Measurements from ENCODE around the gene MPPED2. TPM values are rescaled to one million over a fixed set of nuclear protein-coding genes. Genes with fewer than 3 reads are reported as not detected.

Gene MPPED2
- total and polyA plus RNA-seq, 2 of the 13 experiments (the other 11 are each of a cell fraction or from before 2014, with no cell fraction given) = not detected

- H3K9ac ChIP-seq (ENCODE audit: insufficient read depth, low read depth, low read length) = no peak overlapping the region
- no peak for DNase-seq (ENCODE audit: low spot score)
- intact Hi-C loops (cut with micrococcal nuclease; ENCODE audit: unreplicated experiment) (no loop called here), in situ Hi-C loops (cut with HindIII; ENCODE audit: extremely low pct_ligation_motif_present, low pct_unique_long_range_greater_than_20kb) (no loop called here)
- H4K20me1 ChIP-seq (ENCODE audit: insufficient read depth, low read length) = no peaks in the 10 kb centered on the region
- H3K4me2 ChIP-seq (ENCODE audit: low read depth, low read length) = no peak overlapping the region
- no TSS peak for BruUV-seq (replicated peaks)
- ATAC-seq = no peak
- ChIA-PET POLR2A (no interaction called here), CTCF (ENCODE audit: low intra/inter-chr PET ratio, low total read pairs) (no interaction called here)
- H3K27ac ChIP-seq (ENCODE audit: extremely low read length, insufficient read depth, low read length) = no peak overlapping the region
- no peaks in the 10 kb centered on the region for H3K4me1 ChIP-seq (ENCODE audit: insufficient read depth, low read length)
- 0% methylated on average over 3 of the region's 3 CpGs for WGBS (ENCODE audit: low lambda C conversion rate)
- no peak for FAIRE-seq
- no peaks in the 10 kb centered on the region for H3K36me3 ChIP-seq (replicated peaks in 1 of 2; ENCODE audit: control insufficient read depth in 1 of 2, insufficient read depth in 2 of 2, low read length in 2 of 2)
- no peak overlapping the region for H3K4me3 ChIP-seq (replicated peaks in 1 of 3; ENCODE audit: insufficient read depth in 1 of 3, low read depth in 2 of 3, low read length in 3 of 3)
- H2AFZ ChIP-seq (ENCODE audit: low read length) = no peak overlapping the region
- H3K9me3 ChIP-seq (ENCODE audit: low read length) = no peaks in the 10 kb centered on the region
- peaks cover 4 to 13% of the 10 kb centered on the region in 2 experiments; a peak in 4 of 5 replicates for H3K27me3 ChIP-seq (ENCODE audit: control insufficient read depth in 1 of 2, insufficient read depth in 2 of 2, low read length in 2 of 2)
- no peaks in the 10 kb centered on the region for H3K79me2 ChIP-seq (ENCODE audit: insufficient read depth, low read length)
- no peak for TF ChIP-seq ZNF530 (CRISPR knock-in tag; IDR thresholded peaks at IDR 0.05; ENCODE audit: low read depth)
- TF ChIP-seq ZKSCAN8 (CRISPR knock-in tag; IDR thresholded peaks at IDR 0.05; ENCODE audit: borderline replicate concordance) = no peak
- TF ChIP-seq, protein P1, sequence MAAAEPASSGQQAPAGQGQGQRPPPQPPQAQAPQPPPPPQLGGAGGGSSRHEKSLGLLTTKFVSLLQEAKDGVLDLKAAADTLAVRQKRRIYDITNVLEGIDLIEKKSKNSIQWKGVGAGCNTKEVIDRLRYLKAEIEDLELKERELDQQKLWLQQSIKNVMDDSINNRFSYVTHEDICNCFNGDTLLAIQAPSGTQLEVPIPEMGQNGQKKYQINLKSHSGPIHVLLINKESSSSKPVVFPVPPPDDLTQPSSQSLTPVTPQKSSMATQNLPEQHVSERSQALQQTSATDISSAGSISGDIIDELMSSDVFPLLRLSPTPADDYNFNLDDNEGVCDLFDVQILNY (CRISPR knock-in tag; conservative IDR thresholded peaks at IDR 0.05) = no peak
- TF ChIP-seq ZNF17 (CRISPR knock-in tag; IDR thresholded peaks at IDR 0.05) = no peak
- TF ChIP-seq TP53 (CRISPR knock-in tag; conservative IDR thresholded peaks at IDR 0.05) = no peak
- TF ChIP-seq ATF2 (CRISPR knock-in tag; IDR thresholded peaks at IDR 0.05) = no peak
- TF ChIP-seq ZNF263 (CRISPR knock-in tag; IDR thresholded peaks at IDR 0.05) = no peak
- no peak for TF ChIP-seq PRDM4 (CRISPR knock-in tag; IDR thresholded peaks at IDR 0.05; ENCODE audit: borderline replicate concordance)
- TF ChIP-seq TMF1 (CRISPR knock-in tag; IDR thresholded peaks at IDR 0.05; ENCODE audit: low read depth) = no peak
- TF ChIP-seq, protein P2, sequence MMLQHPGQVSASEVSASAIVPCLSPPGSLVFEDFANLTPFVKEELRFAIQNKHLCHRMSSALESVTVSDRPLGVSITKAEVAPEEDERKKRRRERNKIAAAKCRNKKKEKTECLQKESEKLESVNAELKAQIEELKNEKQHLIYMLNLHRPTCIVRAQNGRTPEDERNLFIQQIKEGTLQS (CRISPR knock-in tag; IDR thresholded peaks at IDR 0.05) = no peak
- TF ChIP-seq SATB2 (CRISPR knock-in tag; IDR thresholded peaks at IDR 0.05) = no peak
- TF ChIP-seq ZNF577 (CRISPR knock-in tag; IDR thresholded peaks at IDR 0.05; ENCODE audit: borderline replicate concordance, low read depth) = no peak
- no peak for TF ChIP-seq NR0B2 (CRISPR knock-in tag; IDR thresholded peaks at IDR 0.05)
- no peak for TF ChIP-seq MBD4 (IDR thresholded peaks at IDR 0.05; ENCODE audit: borderline replicate concordance, low read length)
- TF ChIP-seq DRAP1 (CRISPR knock-in tag; IDR thresholded peaks at IDR 0.05) = no peak
- TF ChIP-seq FOSL1 (CRISPR knock-in tag; IDR thresholded peaks at IDR 0.05; ENCODE audit: borderline replicate concordance) = no peak
- TF ChIP-seq, protein P3, sequence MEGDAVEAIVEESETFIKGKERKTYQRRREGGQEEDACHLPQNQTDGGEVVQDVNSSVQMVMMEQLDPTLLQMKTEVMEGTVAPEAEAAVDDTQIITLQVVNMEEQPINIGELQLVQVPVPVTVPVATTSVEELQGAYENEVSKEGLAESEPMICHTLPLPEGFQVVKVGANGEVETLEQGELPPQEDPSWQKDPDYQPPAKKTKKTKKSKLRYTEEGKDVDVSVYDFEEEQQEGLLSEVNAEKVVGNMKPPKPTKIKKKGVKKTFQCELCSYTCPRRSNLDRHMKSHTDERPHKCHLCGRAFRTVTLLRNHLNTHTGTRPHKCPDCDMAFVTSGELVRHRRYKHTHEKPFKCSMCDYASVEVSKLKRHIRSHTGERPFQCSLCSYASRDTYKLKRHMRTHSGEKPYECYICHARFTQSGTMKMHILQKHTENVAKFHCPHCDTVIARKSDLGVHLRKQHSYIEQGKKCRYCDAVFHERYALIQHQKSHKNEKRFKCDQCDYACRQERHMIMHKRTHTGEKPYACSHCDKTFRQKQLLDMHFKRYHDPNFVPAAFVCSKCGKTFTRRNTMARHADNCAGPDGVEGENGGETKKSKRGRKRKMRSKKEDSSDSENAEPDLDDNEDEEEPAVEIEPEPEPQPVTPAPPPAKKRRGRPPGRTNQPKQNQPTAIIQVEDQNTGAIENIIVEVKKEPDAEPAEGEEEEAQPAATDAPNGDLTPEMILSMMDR (CRISPR knock-in tag; IDR thresholded peaks at IDR 0.05) = no peak
Observed at GRCh38 chr11:30579415-30580175, 6.6 kb downstream of the MPPED2 start.
